Measurements from ENCODE around the gene TEKT5.

Gene TEKT5

GRCh38 chr16:10578474-10579316 is 116.0 kb downstream of the TEKT5 start:
- no peak for DNase-seq (ENCODE audit: low spot score)

Data from NAMALWA (cell line).